SK-N-SH (cell line): ENCODE data around the gene DOK7. TPM values are rescaled to one million over a fixed set of nuclear protein-coding genes. Genes with fewer than 3 reads are reported as not detected.

Experiments used
- CTCF ChIA-PET: fragments of 300-600, 350-600 bp; formaldehyde crosslinking; extraction: SDS; loops from one replicate; lab custom pipeline; 2021; lab: Yijun Ruan, JAX
- POLR2A ChIA-PET: fragments of 350-600 bp; sonication (Branson Sonifier 250); formaldehyde crosslinking; extraction: SDS; loops from one replicate; lab custom pipeline; 2020; ENCODE audit warnings: antibody characterized with exemption, inconsistent platforms; lab: Yijun Ruan, JAX
- DNase-seq: peaks from one replicate; pipeline ENCODE4 v3.0.0; 2012
- H2AFZ ChIP-seq: fragments of 200-600 bp; sonication (generic); 2 replicates; pipeline ENCODE4 v1.8.1; 2016; ENCODE audit warnings: antibody characterized with exemption, mild to moderate bottlenecking, low read depth
- H3F3A ChIP-seq: fragments of 200-600 bp; sonication (generic); replicated peaks from 2 replicates; pipeline ENCODE3; 2016; ENCODE audit warnings: antibody characterized with exemption, mild to moderate bottlenecking; ENCODE audit not compliant: insufficient read depth
- H3K27ac ChIP-seq, 2 experiments: fragments of 200-500 bp in 1 of 2; fragments of 200-600 bp in 1 of 2; sonication (Bioruptor generic) in 1 of 2; sonication (generic), shearing (Covaris generic) in 1 of 2; 2 replicates each; pipeline versions ENCODE4 v1.5.1 to v1.6.1; 2014 to 2016; ENCODE audit warnings: low read depth in 2 of 2, inconsistent platforms in 1 of 2, low read length in 1 of 2, mild to moderate bottlenecking in 1 of 2, mixed read lengths in 1 of 2
- H3K27me3 ChIP-seq: fragments of 200-600 bp; sonication (generic), shearing (Covaris generic); 2 replicates; pipeline ENCODE4 v1.6.1; 2016; ENCODE audit warnings: mixed run types; ENCODE audit not compliant: insufficient read depth
- H3K36me3 ChIP-seq, 2 experiments: fragments of 200-500 bp in 1 of 2; fragments of 200-600 bp in 1 of 2; sonication (Bioruptor generic) in 1 of 2; sonication (generic) in 1 of 2; replicated peaks in 1 of 2; 2 replicates each; pipeline versions ENCODE3 to v1.5.1; 2014 to 2016; ENCODE audit warnings: low read length in 1 of 2, mild to moderate bottlenecking in 1 of 2; ENCODE audit not compliant: insufficient read depth in 2 of 2, control insufficient read depth in 1 of 2
- H3K4me1 ChIP-seq, 2 experiments: fragments of 200-500 bp in 1 of 2; fragments of 200-600 bp in 1 of 2; sonication (Bioruptor generic) in 1 of 2; sonication (generic), shearing (Covaris generic) in 1 of 2; 2 replicates each; pipeline versions ENCODE4 v1.5.1 to v1.6.1; 2014 to 2016; ENCODE audit warnings: low read depth in 1 of 2, low read length in 1 of 2, mixed run types in 1 of 2; ENCODE audit not compliant: insufficient read depth in 2 of 2, control insufficient read depth in 1 of 2
- H3K4me2 ChIP-seq: fragments of 200-600 bp; sonication (generic), shearing (Covaris generic); 2 replicates; pipeline ENCODE4 v1.6.1; 2017; ENCODE audit warnings: mixed run types
- H3K4me3 ChIP-seq, 2 experiments: fragments of 200-500 bp in 1 of 2; fragments of 200-600 bp in 1 of 2; sonication (Bioruptor generic) in 1 of 2; sonication (generic), shearing (Covaris generic) in 1 of 2; 2 replicates each; pipeline versions ENCODE4 v1.5.1 to v1.8.1; 2014 to 2016; ENCODE audit warnings: low read depth in 2 of 2, inconsistent platforms in 1 of 2, low read length in 1 of 2, mild to moderate bottlenecking in 1 of 2, mixed read lengths in 1 of 2, moderate library complexity in 1 of 2
- H3K79me2 ChIP-seq: fragments of 200-600 bp; sonication (generic); 2 replicates; pipeline ENCODE4 v1.8.1; 2017; ENCODE audit warnings: mild to moderate bottlenecking; ENCODE audit not compliant: insufficient read depth
- H3K9ac ChIP-seq: fragments of 200-600 bp; sonication (generic); 2 replicates; pipeline ENCODE4 v1.6.1; 2017; ENCODE audit warnings: mixed run types
- H3K9me2 ChIP-seq: fragments of 200-600 bp; sonication (generic); 2 replicates; pipeline ENCODE4 v1.6.1; 2017; ENCODE audit warnings: mixed run types
- H3K9me3 ChIP-seq: fragments of 200-600 bp; sonication (generic); 2 replicates; pipeline ENCODE4 v1.6.1; 2017; ENCODE audit warnings: mixed run types, mild to moderate bottlenecking, moderate library complexity
- H4K20me1 ChIP-seq: fragments of 200-600 bp; sonication (generic); 2 replicates; pipeline ENCODE4 v1.6.1; 2017; ENCODE audit warnings: mild to moderate bottlenecking, mixed run types; ENCODE audit not compliant: insufficient read depth
- CHD2 ChIP-seq: fragments of 150-350 bp; IDR thresholded peaks from 2 replicates; pipeline ENCODE4 v1.6.1; 2018; ENCODE audit warnings: low read length; ENCODE audit not compliant: partially characterized antibody
- ELF1 ChIP-seq: IDR thresholded peaks from 2 replicates; pipeline ENCODE4 v1.4.0; 2012
- EP300 ChIP-seq, 2 experiments: IDR thresholded peaks; 2 replicates each; pipeline versions ENCODE4 v1.4.0 to v1.6.1; 2012; ENCODE audit warnings: borderline replicate concordance in 1 of 2, low read depth in 1 of 2, low read length in 1 of 2
- EZH2phosphoT487 ChIP-seq: fragments of 200-600 bp; sonication (generic); IDR thresholded peaks from 2 replicates; pipeline ENCODE4 v1.6.1; 2017; ENCODE audit warnings: low read depth, mixed run types, mild to moderate bottlenecking, antibody characterized with exemption, moderate library complexity, borderline replicate concordance
- FOXM1 ChIP-seq: IDR thresholded peaks from 2 replicates; pipeline ENCODE4 v1.4.0; 2012; ENCODE audit warnings: low read depth, mild to moderate bottlenecking
- GABPA ChIP-seq: IDR thresholded peaks from 2 replicates; pipeline ENCODE4 v1.4.0; 2012; ENCODE audit warnings: low read depth, mild to moderate bottlenecking
- JUND ChIP-seq: IDR thresholded peaks from 2 replicates; pipeline ENCODE4 v1.4.0; 2012
- MEF2A ChIP-seq: IDR thresholded peaks from 2 replicates; pipeline ENCODE4 v1.4.0; 2012; ENCODE audit warnings: low read depth, borderline replicate concordance
- NFIC ChIP-seq: IDR thresholded peaks from 2 replicates; pipeline ENCODE4 v1.4.0; 2012; ENCODE audit warnings: borderline replicate concordance
- POLR2AphosphoS5 ChIP-seq: IDR thresholded peaks from 2 replicates; pipeline ENCODE4 v1.6.1; 2012; ENCODE audit warnings: low read depth, low read length
- RAD21 ChIP-seq: IDR thresholded peaks from 2 replicates; pipeline ENCODE4 v1.6.1; 2012; ENCODE audit warnings: mild to moderate bottlenecking, low read length
- RCOR1 ChIP-seq: fragments of 150-350 bp; IDR thresholded peaks from 2 replicates; pipeline ENCODE4 v1.6.1; 2017; ENCODE audit warnings: antibody characterized with exemption, low read length
- RFX5 ChIP-seq: IDR thresholded peaks from 2 replicates; pipeline ENCODE4 v1.6.1; 2012; ENCODE audit warnings: mild to moderate bottlenecking, improper control_type of control experiment, low read length
- RXRA ChIP-seq: IDR thresholded peaks from 2 replicates; pipeline ENCODE4 v1.4.0; 2012; ENCODE audit warnings: low read depth, mild to moderate bottlenecking, borderline replicate concordance
- SMC3 ChIP-seq: IDR thresholded peaks from 2 replicates; pipeline ENCODE4 v1.6.1; 2012; ENCODE audit warnings: low read depth, low read length, improper control_type of control experiment
- TEAD4 ChIP-seq: IDR thresholded peaks from 2 replicates; pipeline ENCODE4 v1.4.0; 2012; ENCODE audit warnings: mild to moderate bottlenecking, borderline replicate concordance; ENCODE audit not compliant: insufficient read depth
- YY1 ChIP-seq: IDR thresholded peaks from 2 replicates; pipeline ENCODE4 v1.4.0; 2012; ENCODE audit warnings: low read depth, mild to moderate bottlenecking
- WGBS: methylation state at CpG from one replicate; pipeline ENCODE4 v1.1.6; 2017; ENCODE audit warnings: low lambda C conversion rate; 5-methylcytosine and 5-hydroxymethylcytosine counted together
- polyA plus RNA-seq, 3 experiments: library from polyadenylated mRNA; depleted of rRNA; stranded (reverse); fragments of >200 nt; gene quantifications; 2 replicates each; pipeline ENCODE4 v1.2.3, GENCODE V29; 2012
- TF ChIP-seq, protein P1 (sequence below): IDR thresholded peaks from 2 replicates; pipeline ENCODE4 v1.4.0; 2012; ENCODE audit warnings: low read depth, borderline replicate concordance
- TF ChIP-seq, protein P2 (sequence below): IDR thresholded peaks from 2 replicates; pipeline ENCODE4 v1.4.0; 2012; ENCODE audit warnings: low read depth, borderline replicate concordance
- TF ChIP-seq, protein P3 (sequence below): fragments of 150-350 bp; IDR thresholded peaks from 2 replicates; pipeline ENCODE4 v1.6.1; 2016; ENCODE audit warnings: mild to moderate bottlenecking, low read depth, low read length

The DOK7 gene
- polyA plus RNA-seq, 1 of the 3 experiments (the other 2 are of a cell fraction): not detected

DNA sequence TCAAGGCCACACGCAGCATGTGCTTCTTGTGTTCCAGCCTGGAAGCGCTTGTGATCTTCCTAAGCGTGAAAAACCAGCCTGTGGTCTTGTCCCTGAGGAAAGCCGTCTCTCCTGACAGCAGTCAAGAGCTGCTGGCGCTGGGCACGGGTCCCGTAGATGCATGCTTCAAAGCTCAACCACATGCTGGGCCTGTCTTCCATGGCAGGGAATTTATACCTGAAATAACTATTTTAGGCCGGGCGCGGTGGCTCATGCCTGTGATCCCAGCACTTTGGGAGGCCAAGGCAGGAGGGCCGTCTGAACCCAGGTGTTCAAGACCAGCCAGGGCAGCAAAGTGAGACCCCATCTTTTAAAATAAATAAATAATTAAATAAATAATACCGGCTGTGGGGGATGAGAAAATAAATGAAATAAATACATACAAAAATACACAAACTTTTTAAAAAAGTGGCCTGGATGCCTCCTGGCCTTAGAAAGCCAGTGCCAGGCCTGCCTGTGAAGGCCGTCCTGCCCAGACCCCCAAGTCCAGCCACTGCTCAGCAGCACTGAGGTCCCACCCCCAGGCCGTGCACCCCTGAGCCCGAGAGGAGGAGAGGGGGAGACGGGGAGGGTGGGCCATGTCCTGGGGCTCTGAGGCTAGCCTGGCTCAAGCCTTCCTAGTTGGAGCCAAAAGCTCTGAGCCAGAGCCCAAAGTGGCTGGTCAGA lies 58.7 kb downstream of the DOK7 start:
- Histone ChIP-seq H3K27ac (no peak overlapping the region), H3K9ac (no peak overlapping the region), H3K4me2 (no peak overlapping the region), H3K4me1 (no peaks in the 10 kb centered on the region; a peak in 1 of 4 replicates), H3K4me3 (no peak overlapping the region), H3K36me3 (peaks cover 0 to 82% of the 10 kb centered on the region in 2 experiments), H3K9me3 (no peaks in the 10 kb centered on the region), H3K9me2 (no peaks in the 10 kb centered on the region), H2AFZ (no peak overlapping the region), H3K27me3 (no peaks in the 10 kb centered on the region), H3K79me2 (peaks cover 5% of the 10 kb centered on the region; the same call in 1 of the 2 replicates), H4K20me1 (peaks cover 10% of the 10 kb centered on the region; the same call in 1 of the 2 replicates), H3F3A (no peaks in the 10 kb centered on the region)
- ChIA-PET CTCF (interaction anchor here (1.2 kb wide), 1 partner anchor 176 kb away, joined by 3 read pairs; no protein-coding TSS in a partner anchor), POLR2A (no interaction called here)
- no peak for DNase-seq
- TF ChIP-seq RFX5 (no peak), NFIC (no peak), RCOR1 (no peak), JUND (no peak), CHD2 (no peak), POLR2AphosphoS5 (no peak), RXRA (no peak), ELF1 (no peak), EP300 (IDR thresholded peaks at IDR 0.05; ENCODE audit: borderline replicate concordance in 1 of 2, low read depth in 1 of 2, low read length in 1 of 2) (no peak)
- TF ChIP-seq, protein P1, sequence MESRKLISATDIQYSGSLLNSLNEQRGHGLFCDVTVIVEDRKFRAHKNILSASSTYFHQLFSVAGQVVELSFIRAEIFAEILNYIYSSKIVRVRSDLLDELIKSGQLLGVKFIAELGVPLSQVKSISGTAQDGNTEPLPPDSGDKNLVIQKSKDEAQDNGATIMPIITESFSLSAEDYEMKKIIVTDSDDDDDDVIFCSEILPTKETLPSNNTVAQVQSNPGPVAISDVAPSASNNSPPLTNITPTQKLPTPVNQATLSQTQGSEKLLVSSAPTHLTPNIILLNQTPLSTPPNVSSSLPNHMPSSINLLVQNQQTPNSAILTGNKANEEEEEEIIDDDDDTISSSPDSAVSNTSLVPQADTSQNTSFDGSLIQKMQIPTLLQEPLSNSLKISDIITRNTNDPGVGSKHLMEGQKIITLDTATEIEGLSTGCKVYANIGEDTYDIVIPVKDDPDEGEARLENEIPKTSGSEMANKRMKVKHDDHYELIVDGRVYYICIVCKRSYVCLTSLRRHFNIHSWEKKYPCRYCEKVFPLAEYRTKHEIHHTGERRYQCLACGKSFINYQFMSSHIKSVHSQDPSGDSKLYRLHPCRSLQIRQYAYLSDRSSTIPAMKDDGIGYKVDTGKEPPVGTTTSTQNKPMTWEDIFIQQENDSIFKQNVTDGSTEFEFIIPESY: no peak
- TF ChIP-seq, protein P2, sequence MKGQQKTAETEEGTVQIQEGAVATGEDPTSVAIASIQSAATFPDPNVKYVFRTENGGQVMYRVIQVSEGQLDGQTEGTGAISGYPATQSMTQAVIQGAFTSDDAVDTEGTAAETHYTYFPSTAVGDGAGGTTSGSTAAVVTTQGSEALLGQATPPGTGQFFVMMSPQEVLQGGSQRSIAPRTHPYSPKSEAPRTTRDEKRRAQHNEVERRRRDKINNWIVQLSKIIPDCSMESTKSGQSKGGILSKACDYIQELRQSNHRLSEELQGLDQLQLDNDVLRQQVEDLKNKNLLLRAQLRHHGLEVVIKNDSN: no peak
- 96% methylated on average over 11 of the region's 16 CpGs for WGBS

DNA sequence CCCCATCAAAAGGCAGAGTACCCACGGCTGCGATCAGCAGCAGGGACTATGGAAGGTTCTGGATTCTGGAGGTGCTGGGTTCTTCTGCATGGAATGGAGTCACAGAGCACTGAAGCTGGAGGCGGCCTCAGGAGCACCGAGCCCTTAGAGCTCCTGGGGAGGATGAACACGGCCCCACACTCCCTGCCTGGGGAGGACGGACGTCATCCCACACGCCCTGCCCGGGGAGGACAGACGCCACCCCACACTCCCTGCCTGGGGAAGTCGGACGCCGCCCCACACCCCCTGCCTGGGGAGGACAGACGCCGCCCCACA lies 59.2 kb downstream of the DOK7 start:
- no peak for DNase-seq
- POLR2A ChIA-PET: no interaction called here
- Histone ChIP-seq H3K4me3 (no peak overlapping the region), H3K9me3 (no peaks in the 10 kb centered on the region), H3K27me3 (no peaks in the 10 kb centered on the region), H2AFZ (no peak overlapping the region), H3K4me2 (no peak overlapping the region), H3K4me1 (no peaks in the 10 kb centered on the region; a peak in 1 of 4 replicates), H4K20me1 (peaks cover 12% of the 10 kb centered on the region; the same call in 1 of the 2 replicates), H3K9ac (no peak overlapping the region), H3K9me2 (no peaks in the 10 kb centered on the region), H3K27ac (no peak overlapping the region), H3F3A (no peaks in the 10 kb centered on the region), H3K36me3 (peaks cover 0 to 77% of the 10 kb centered on the region in 2 experiments), H3K79me2 (peaks cover 7% of the 10 kb centered on the region; the same call in 1 of the 2 replicates)
- WGBS: no CpG with 5 or more reads among the region's 15 CpGs
- CTCF ChIA-PET: interaction anchor here (1.2 kb wide), 1 partner anchor 176 kb away, joined by 3 read pairs; no protein-coding TSS in a partner anchor
- TF ChIP-seq, protein P3, sequence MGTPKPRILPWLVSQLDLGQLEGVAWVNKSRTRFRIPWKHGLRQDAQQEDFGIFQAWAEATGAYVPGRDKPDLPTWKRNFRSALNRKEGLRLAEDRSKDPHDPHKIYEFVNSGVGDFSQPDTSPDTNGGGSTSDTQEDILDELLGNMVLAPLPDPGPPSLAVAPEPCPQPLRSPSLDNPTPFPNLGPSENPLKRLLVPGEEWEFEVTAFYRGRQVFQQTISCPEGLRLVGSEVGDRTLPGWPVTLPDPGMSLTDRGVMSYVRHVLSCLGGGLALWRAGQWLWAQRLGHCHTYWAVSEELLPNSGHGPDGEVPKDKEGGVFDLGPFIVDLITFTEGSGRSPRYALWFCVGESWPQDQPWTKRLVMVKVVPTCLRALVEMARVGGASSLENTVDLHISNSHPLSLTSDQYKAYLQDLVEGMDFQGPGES: no peak
- TF ChIP-seq EZH2phosphoT487: no peak
- TF ChIP-seq FOXM1: no peak
- TF ChIP-seq RAD21: no peak
- TF ChIP-seq GABPA: no peak
- no peak for TF ChIP-seq POLR2AphosphoS5
- TF ChIP-seq, protein P2: no peak
- TF ChIP-seq RCOR1: no peak
- no peak for TF ChIP-seq NFIC
- no peak for TF ChIP-seq RFX5
- no peak for TF ChIP-seq MEF2A
- no peak for TF ChIP-seq RXRA
- TF ChIP-seq YY1: no peak
- no peak for TF ChIP-seq TEAD4
- TF ChIP-seq SMC3: no peak
